ENCODE measurements around the gene CYP39A1. TPM values are rescaled to one million over a fixed set of nuclear protein-coding genes. Genes with fewer than 3 reads are reported as not detected.

Gene CYP39A1
- total and polyA plus RNA-seq, 10 of the 15 experiments (the other 5 are each of a cell fraction or from before 2014, with no cell fraction given) = not detected

- TF ChIP-seq ESRRA (IDR thresholded peaks at IDR 0.05; ENCODE audit: low read length) = no peak
- TF ChIP-seq, protein P1, sequence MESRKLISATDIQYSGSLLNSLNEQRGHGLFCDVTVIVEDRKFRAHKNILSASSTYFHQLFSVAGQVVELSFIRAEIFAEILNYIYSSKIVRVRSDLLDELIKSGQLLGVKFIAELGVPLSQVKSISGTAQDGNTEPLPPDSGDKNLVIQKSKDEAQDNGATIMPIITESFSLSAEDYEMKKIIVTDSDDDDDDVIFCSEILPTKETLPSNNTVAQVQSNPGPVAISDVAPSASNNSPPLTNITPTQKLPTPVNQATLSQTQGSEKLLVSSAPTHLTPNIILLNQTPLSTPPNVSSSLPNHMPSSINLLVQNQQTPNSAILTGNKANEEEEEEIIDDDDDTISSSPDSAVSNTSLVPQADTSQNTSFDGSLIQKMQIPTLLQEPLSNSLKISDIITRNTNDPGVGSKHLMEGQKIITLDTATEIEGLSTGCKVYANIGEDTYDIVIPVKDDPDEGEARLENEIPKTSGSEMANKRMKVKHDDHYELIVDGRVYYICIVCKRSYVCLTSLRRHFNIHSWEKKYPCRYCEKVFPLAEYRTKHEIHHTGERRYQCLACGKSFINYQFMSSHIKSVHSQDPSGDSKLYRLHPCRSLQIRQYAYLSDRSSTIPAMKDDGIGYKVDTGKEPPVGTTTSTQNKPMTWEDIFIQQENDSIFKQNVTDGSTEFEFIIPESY (IDR thresholded peaks at IDR 0.05) = no peak
- TF ChIP-seq MXI1 (IDR thresholded peaks at IDR 0.05; ENCODE audit: low read depth, low read length) = no peak
- no peak for TF ChIP-seq KDM1A (IDR thresholded peaks at IDR 0.05; ENCODE audit: borderline replicate concordance)
- TF ChIP-seq GATAD2B (conservative IDR thresholded peaks at IDR 0.05; ENCODE audit: low read depth) = no peak
- TF ChIP-seq SMC3 (IDR thresholded peaks at IDR 0.05; ENCODE audit: borderline replicate concordance, low read length) = no peak
- TF ChIP-seq GABPA (IDR thresholded peaks at IDR 0.05; ENCODE audit: low read depth) = no peak
- TF ChIP-seq SMARCA5 (IDR thresholded peaks at IDR 0.05) = no peak
- no peak for TF ChIP-seq NRF1 (conservative IDR thresholded peaks at IDR 0.05; ENCODE audit: low read depth, low read length)
- peak in 1 of 2 experiments; percentile 42; a peak in 2 of 4 replicates for TF ChIP-seq BHLHE40 (IDR thresholded peaks at IDR 0.05; ENCODE audit: borderline replicate concordance in 1 of 2, low read depth in 2 of 2, low read length in 1 of 2)
- no peak for TF ChIP-seq USF1 (IDR thresholded peaks at IDR 0.05; ENCODE audit: borderline replicate concordance, extremely low read length, insufficient read depth, low read depth, low read length)
- peak; percentile 44 for TF ChIP-seq SP1 (IDR thresholded peaks at IDR 0.05; ENCODE audit: low read depth, low read length)
- TF ChIP-seq SUZ12 (IDR thresholded peaks at IDR 0.05; ENCODE audit: unreplicated experiment) = no peak
- TF ChIP-seq PAX5 (IDR thresholded peaks at IDR 0.05; ENCODE audit: borderline replicate concordance, low read depth, low read length) = no peak
- TF ChIP-seq ETV6 (conservative IDR thresholded peaks at IDR 0.05 in 1 of 2, IDR thresholded peaks at IDR 0.05 in 1 of 2; ENCODE audit: borderline replicate concordance in 1 of 2, low read depth in 1 of 2) = no peak
- no peak for TF ChIP-seq ZNF217 (IDR thresholded peaks at IDR 0.05)
- no peak for TF ChIP-seq TCF3 (IDR thresholded peaks at IDR 0.05; ENCODE audit: borderline replicate concordance, insufficient read depth, low read depth, low read length)
- no peak for TF ChIP-seq NFYA (IDR thresholded peaks at IDR 0.05; ENCODE audit: borderline replicate concordance, low read depth, low read length)
- TF ChIP-seq TCF7 (IDR thresholded peaks at IDR 0.05; ENCODE audit: borderline replicate concordance) = no peak
- no peak for TF ChIP-seq CEBPB (IDR thresholded peaks at IDR 0.05; ENCODE audit: borderline replicate concordance in 1 of 2, low read depth in 2 of 2, low read length in 2 of 2)
- no peak for TF ChIP-seq BACH1 (IDR thresholded peaks at IDR 0.05; ENCODE audit: borderline replicate concordance)
- no peak for TF ChIP-seq ZNF622 (IDR thresholded peaks at IDR 0.05)
- no peak for TF ChIP-seq KLF5 (IDR thresholded peaks at IDR 0.05; ENCODE audit: partially characterized antibody)
- TF ChIP-seq YY1 (IDR thresholded peaks at IDR 0.05; ENCODE audit: low read depth, low read length) = no peak
These were observed at the start of gene CYP39A1, which contains the start of gene SLC25A27 (continued) for GRCh38 chr6:46652603-46653438.

Measured in GM12878 (cell line).